Endothelial cell of umbilical vein (primary cell): ENCODE data around the gene ZC3H18.

ENCODE experiments used
- EZH2 ChIP-seq: IDR thresholded peaks from 2 replicates; pipeline ENCODE4 v1.6.1; 2012; ENCODE audit warnings: borderline replicate concordance, low read depth, mild to moderate bottlenecking, moderate library complexity, low read length, inconsistent platforms; ENCODE audit not compliant: severe bottlenecking
- JUN ChIP-seq: IDR thresholded peaks from 2 replicates; pipeline ENCODE4 v1.6.1; 2011; ENCODE audit warnings: borderline replicate concordance, low read depth; ENCODE audit not compliant: insufficient read length, insufficient read depth
- MYC ChIP-seq: IDR thresholded peaks from one replicate; pipeline ENCODE4 v1.6.1; 2011; ENCODE audit warnings: mild to moderate bottlenecking, low read depth, low read length
- POLR2A ChIP-seq: IDR thresholded peaks from 2 replicates; pipeline ENCODE4 v1.6.1; 2012; ENCODE audit warnings: low read depth, mild to moderate bottlenecking, control low read depth, low read length
- POLR2AphosphoS5 ChIP-seq: IDR thresholded peaks from 2 replicates; pipeline ENCODE4 v1.6.1; 2012; ENCODE audit warnings: low read depth, mild to moderate bottlenecking, control low read depth, low read length, moderate library complexity; ENCODE audit not compliant: insufficient read depth
- TF ChIP-seq, protein P1 (sequence below), 2 donors: IDR thresholded peaks; 1 replicate in 1 of 2; 2 replicates in 1 of 2; pipeline ENCODE4 v1.5.1; 2011; ENCODE audit warnings: low read length in 2 of 2, mild to moderate bottlenecking in 2 of 2, moderate library complexity in 2 of 2, control low read depth in 1 of 2, inconsistent platforms in 1 of 2, low read depth in 1 of 2; ENCODE audit not compliant: insufficient read depth in 1 of 2; ENCODE audit errors: extremely low read depth in 1 of 2
- TF ChIP-seq, protein P2 (sequence below): IDR thresholded peaks from 2 replicates; pipeline ENCODE4 v1.6.1; 2011; ENCODE audit not compliant: insufficient read depth, insufficient read length

DNA sequence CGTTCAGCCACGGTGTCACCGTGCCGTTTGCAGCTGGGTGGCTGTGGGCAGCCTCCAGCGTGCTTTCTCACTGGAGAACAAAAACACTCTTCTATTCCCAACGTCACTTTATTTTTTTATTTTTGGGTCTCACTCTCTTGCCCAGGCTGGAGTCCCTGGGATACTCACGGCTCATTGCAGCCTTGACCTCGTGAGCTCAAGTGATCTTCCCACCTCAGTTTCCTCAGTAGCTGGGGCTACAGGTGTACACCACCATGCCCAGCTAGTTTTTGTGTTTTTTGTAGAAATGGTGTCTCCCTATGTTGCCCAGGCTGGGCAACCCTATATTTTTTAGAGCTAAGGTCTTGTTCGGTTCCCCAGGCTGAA is 34.4 kb upstream of the ZC3H18 start:
- TF ChIP-seq MYC (no peak), POLR2A (no peak), POLR2AphosphoS5 (no peak), EZH2 (no peak), JUN (no peak)
- TF ChIP-seq, protein P1, sequence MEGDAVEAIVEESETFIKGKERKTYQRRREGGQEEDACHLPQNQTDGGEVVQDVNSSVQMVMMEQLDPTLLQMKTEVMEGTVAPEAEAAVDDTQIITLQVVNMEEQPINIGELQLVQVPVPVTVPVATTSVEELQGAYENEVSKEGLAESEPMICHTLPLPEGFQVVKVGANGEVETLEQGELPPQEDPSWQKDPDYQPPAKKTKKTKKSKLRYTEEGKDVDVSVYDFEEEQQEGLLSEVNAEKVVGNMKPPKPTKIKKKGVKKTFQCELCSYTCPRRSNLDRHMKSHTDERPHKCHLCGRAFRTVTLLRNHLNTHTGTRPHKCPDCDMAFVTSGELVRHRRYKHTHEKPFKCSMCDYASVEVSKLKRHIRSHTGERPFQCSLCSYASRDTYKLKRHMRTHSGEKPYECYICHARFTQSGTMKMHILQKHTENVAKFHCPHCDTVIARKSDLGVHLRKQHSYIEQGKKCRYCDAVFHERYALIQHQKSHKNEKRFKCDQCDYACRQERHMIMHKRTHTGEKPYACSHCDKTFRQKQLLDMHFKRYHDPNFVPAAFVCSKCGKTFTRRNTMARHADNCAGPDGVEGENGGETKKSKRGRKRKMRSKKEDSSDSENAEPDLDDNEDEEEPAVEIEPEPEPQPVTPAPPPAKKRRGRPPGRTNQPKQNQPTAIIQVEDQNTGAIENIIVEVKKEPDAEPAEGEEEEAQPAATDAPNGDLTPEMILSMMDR (IDR thresholded peaks at IDR 0.05; ENCODE audit: extremely low read depth in 1 of 2, insufficient read depth in 1 of 2, low read depth in 1 of 2, low read length in 2 of 2) = no peak
- TF ChIP-seq, protein P2, sequence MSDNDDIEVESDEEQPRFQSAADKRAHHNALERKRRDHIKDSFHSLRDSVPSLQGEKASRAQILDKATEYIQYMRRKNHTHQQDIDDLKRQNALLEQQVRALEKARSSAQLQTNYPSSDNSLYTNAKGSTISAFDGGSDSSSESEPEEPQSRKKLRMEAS = no peak
